CD4-positive, alpha-beta memory T cell (primary cell): ENCODE results near the gene SYNCRIP. TPM values are rescaled to one million over a fixed set of nuclear protein-coding genes. Genes with fewer than 3 reads are reported as not detected.
A peak's percentile ranks its signal among the peaks of the same experiment; 100 is the strongest.
"Not testable (repeated sequence)": the region's sequence is repeated elsewhere in the genome, so short reads cannot be mapped to it uniquely, and the experiment has no call there.

Experiments used
- CTCF ChIA-PET: fragments of 350-600 bp; sonication (Branson Sonifier 250); formaldehyde crosslinking; loops from one replicate; lab custom pipeline; 2021; ENCODE audit warnings: inconsistent platforms; ENCODE audit not compliant: partially characterized antibody; lab: Charles Lee
- POLR2A ChIA-PET: fragments of 350-600 bp; sonication (Branson Sonifier 250); formaldehyde crosslinking; loops from one replicate; lab custom pipeline; 2021; ENCODE audit not compliant: partially characterized antibody; lab: Charles Lee
- DNase-seq, 5 donors: peaks; one replicate each; pipeline versions ENCODE4 v3.0.0 to v3.0.0-alpha.2; 2020 to 2022; ENCODE audit warnings: mixed read lengths in 1 of 5
- H3K27ac ChIP-seq: one replicate; pipeline ENCODE4 v1.7.0; 2013; ENCODE audit warnings: low read depth, low read length
- H3K27me3 ChIP-seq: 2 replicates; pipeline ENCODE4 v1.7.0; 2013; ENCODE audit warnings: mild to moderate bottlenecking, low read length, moderate library complexity; ENCODE audit not compliant: insufficient read depth
- H3K36me3 ChIP-seq: 2 replicates; pipeline ENCODE4 v1.7.0; 2013; ENCODE audit warnings: mild to moderate bottlenecking, low read length, moderate library complexity; ENCODE audit not compliant: insufficient read depth
- H3K4me1 ChIP-seq: 2 replicates; pipeline ENCODE4 v1.7.0; 2013; ENCODE audit warnings: mild to moderate bottlenecking, low read length, moderate library complexity; ENCODE audit not compliant: insufficient read depth
- H3K4me3 ChIP-seq, 2 donors: one replicate each; pipeline ENCODE4 v1.7.0; 2013; ENCODE audit warnings: low read length in 2 of 2, mild to moderate bottlenecking in 1 of 2
- H3K9me3 ChIP-seq, 2 donors: one replicate each; pipeline ENCODE4 v1.7.0; 2013; ENCODE audit warnings: low read length in 2 of 2, control low read depth in 1 of 2; ENCODE audit not compliant: control insufficient read depth in 1 of 2
- H3K27ac Mint-ChIP-seq, 7 donors: one replicate each; pipeline ENCODE4 v1.8.0; 2020 to 2021; ENCODE audit warnings: mixed read lengths in 7 of 7, mild to moderate bottlenecking in 6 of 7, inconsistent platforms in 3 of 7, moderate library complexity in 3 of 7
- H3K27me3 Mint-ChIP-seq, 2 donors: one replicate each; pipeline ENCODE4 v1.8.0; 2020 to 2021; ENCODE audit warnings: mixed read lengths in 2 of 2
- H3K36me3 Mint-ChIP-seq, 2 donors: one replicate each; pipeline ENCODE4 v1.8.0; 2020 to 2021; ENCODE audit warnings: mixed read lengths in 2 of 2, inconsistent platforms in 1 of 2, mild to moderate bottlenecking in 1 of 2
- H3K4me1 Mint-ChIP-seq, 4 donors: one replicate each; pipeline ENCODE4 v1.8.0; 2020 to 2021; ENCODE audit warnings: mixed read lengths in 4 of 4, mild to moderate bottlenecking in 1 of 4
- H3K4me3 Mint-ChIP-seq, 8 donors: one replicate each; pipeline ENCODE4 v1.8.0; 2020 to 2021; ENCODE audit warnings: mixed read lengths in 8 of 8, mild to moderate bottlenecking in 7 of 8, moderate library complexity in 6 of 8, inconsistent platforms in 3 of 8
- H3K9me3 Mint-ChIP-seq, 8 donors: one replicate each; pipeline ENCODE4 v1.8.0; 2020 to 2021; ENCODE audit warnings: mixed read lengths in 8 of 8, mild to moderate bottlenecking in 5 of 8, inconsistent platforms in 3 of 8, moderate library complexity in 1 of 8
- intact Hi-C: fragments of 100-400 bp; cut with micrococcal nuclease; formaldehyde crosslinking; loops from one replicate; pipeline ENCODE4 v1.15.1; 2023
- polyA plus RNA-seq, 2 donors: library from polyadenylated mRNA; unstranded; fragments of 300-500 nt; fragmentation: Illumina TruSeq; gene quantifications; one replicate each; pipeline ENCODE4 v1.2.3, GENCODE V29; 2021
- total RNA-seq, 2 experiments: library from RNA; stranded (reverse); gene quantifications; one replicate each; pipeline ENCODE4 v1.2.3, GENCODE V29; 2021

The SYNCRIP gene
- total and polyA plus RNA-seq, 4 experiments from 2014 or later, result 52.1 to 94.1 (median 82.8) TPM

DNA sequence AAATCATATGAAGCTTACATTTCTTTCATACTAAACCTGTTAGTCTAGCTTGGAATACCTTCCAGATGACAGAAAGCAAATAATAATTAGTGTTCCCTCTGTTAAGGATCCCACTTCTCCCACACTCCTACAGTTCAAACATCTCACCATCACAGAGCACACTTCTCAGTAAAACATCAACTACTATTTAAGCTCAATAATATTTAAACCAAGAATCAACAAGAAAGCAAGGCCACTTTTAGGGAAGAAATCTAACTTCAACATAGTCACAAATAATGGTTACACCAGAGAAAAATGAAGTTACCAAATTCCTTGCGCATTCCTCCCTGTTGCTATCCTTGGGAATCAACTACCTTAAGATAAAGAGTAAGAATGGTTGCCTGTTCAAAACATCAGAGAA is 50.7 kb downstream of the SYNCRIP start:
- H3K9me3 Mint-ChIP-seq, result peaks cover 0 to 4% (median 0%) of the 10 kb centered on the region in 8 donors
- ChIA-PET CTCF (interaction anchor here (0.7 to 2.7 kb wide), 4 partner anchors 17 to 58 kb away, joined by 3 to 17 read pairs (median 3); no protein-coding TSS in a partner anchor), POLR2A (interaction anchor here (5.5 to 7.5 kb wide), 3 partner anchors 49 to 86 kb away, joined by 41 to 162 read pairs (median 156); partner anchors contain the start of gene SYNCRIP)
- peaks cover 24 to 34% of the 10 kb centered on the region in 2 donors for H3K36me3 Mint-ChIP-seq
- no peaks in the 10 kb centered on the region for H3K36me3 ChIP-seq
- H3K4me3 ChIP-seq, result no peak overlapping the region
- intact Hi-C loops, result loop anchor here (5.0 kb wide), 2 partner anchors 55 to 1365 kb away; partner anchors contain the start of gene CEP162
- peak overlapping the region; percentile 92 to 98 (median 96) for H3K4me3 Mint-ChIP-seq
- H3K4me1 Mint-ChIP-seq, result peaks cover 32 to 63% (median 46%) of the 10 kb centered on the region in 4 donors
- no peak for DNase-seq
- no peaks in the 10 kb centered on the region for H3K27me3 Mint-ChIP-seq
- no peak overlapping the region for H3K27ac ChIP-seq
- H3K27ac Mint-ChIP-seq, result peak overlapping the region; percentile 10 to 99 (median 78)
- H3K9me3 ChIP-seq, result no peaks in the 10 kb centered on the region
- peaks cover 33% of the 10 kb centered on the region for H3K4me1 ChIP-seq
- H3K27me3 ChIP-seq, result no peaks in the 10 kb centered on the region

DNA sequence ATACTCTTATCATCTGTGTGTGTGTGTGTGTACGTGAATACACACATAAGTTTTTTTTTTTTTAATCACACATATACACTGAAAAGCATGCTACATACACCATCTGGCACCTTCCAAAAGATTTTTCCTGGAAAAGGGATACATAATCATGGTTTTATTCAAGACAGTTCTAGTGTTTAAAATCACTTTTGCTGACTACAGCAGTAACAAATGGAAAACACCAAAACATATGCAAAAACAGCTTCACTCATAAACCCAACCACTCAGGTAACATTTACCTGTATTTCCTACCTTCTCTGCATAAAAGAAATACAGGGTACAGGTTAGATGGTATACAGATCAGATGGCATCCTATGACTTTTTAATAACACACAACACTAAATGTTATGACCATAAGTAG is 51.5 kb downstream of the SYNCRIP start:
- Mint-ChIP-seq H3K27me3 (no peaks in the 10 kb centered on the region), H3K36me3 (peaks cover 27 to 36% of the 10 kb centered on the region in 2 donors), H3K9me3 (peaks cover 0 to 4% (median 0%) of the 10 kb centered on the region in 8 donors), H3K4me1 (peaks cover 34 to 66% (median 48%) of the 10 kb centered on the region in 4 donors), H3K4me3 (peak overlapping the region; percentile 8 to 36 (median 22)), H3K27ac (peak overlapping the region in 3 of 7 donors; percentile 14 to 96 (median 69))
- no peaks in the 10 kb centered on the region for H3K9me3 ChIP-seq
- no peak overlapping the region for H3K4me3 ChIP-seq
- ChIA-PET POLR2A (interaction anchor here (6.0 to 7.5 kb wide), 2 partner anchors 50 to 87 kb away, joined by 156 to 162 read pairs; partner anchors contain the start of gene SYNCRIP), CTCF (interaction anchor here (2.7 kb wide), 1 partner anchor 48 kb away, joined by 17 read pairs; no protein-coding TSS in a partner anchor)
- intact Hi-C loops, result loop anchor here (5.0 kb wide), 2 partner anchors 54 to 1364 kb away; partner anchors contain the start of gene CEP162
- H3K27me3 ChIP-seq, result no peaks in the 10 kb centered on the region
- DNase-seq, result no peak
- no peaks in the 10 kb centered on the region for H3K36me3 ChIP-seq
- no peak overlapping the region for H3K27ac ChIP-seq
- peaks cover 33% of the 10 kb centered on the region for H3K4me1 ChIP-seq

DNA sequence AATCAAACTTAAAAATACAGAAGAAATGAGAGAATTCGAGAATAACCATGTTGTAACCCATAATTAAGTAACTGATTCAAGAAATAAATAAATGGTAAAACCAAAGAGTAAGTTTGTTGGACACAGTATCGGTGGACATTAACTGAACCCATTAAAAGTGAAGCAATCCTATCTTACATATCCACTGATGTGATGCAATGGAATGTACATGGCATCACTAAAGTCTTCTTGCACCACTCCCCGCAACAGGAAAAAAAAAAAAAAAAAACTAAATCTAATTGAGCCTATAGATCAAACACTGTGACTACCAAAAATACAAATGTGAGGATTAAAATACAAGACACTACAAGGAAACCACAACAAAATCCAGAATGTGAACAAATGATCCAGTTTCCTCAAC is 56.9 kb downstream of the SYNCRIP start:
- Mint-ChIP-seq H3K36me3 (peaks cover 56 to 75% of the 10 kb centered on the region in 2 donors), H3K27me3 (no peaks in the 10 kb centered on the region), H3K9me3 (peaks cover 3 to 36% (median 30%) of the 10 kb centered on the region in 8 donors), H3K4me3 (peak overlapping the region in 1 of 8 donors; percentile 11), H3K4me1 (peaks cover 34 to 62% (median 46%) of the 10 kb centered on the region in 4 donors), H3K27ac (no peak overlapping the region)
- ChIA-PET CTCF (no interaction called here), POLR2A (interaction anchor here (0.7 kb wide), 1 partner anchor 8 kb away, joined by 4 read pairs; the partner anchor contains the start of gene SNX14)
- Histone ChIP-seq H3K4me3 (no peak overlapping the region), H3K9me3 (no peaks in the 10 kb centered on the region), H3K27me3 (no peaks in the 10 kb centered on the region), H3K36me3 (peaks cover 2% of the 10 kb centered on the region), H3K4me1 (peaks cover 6% of the 10 kb centered on the region), H3K27ac (no peak overlapping the region)
- DNase-seq, result no peak
- intact Hi-C loops, result no loop called here

DNA sequence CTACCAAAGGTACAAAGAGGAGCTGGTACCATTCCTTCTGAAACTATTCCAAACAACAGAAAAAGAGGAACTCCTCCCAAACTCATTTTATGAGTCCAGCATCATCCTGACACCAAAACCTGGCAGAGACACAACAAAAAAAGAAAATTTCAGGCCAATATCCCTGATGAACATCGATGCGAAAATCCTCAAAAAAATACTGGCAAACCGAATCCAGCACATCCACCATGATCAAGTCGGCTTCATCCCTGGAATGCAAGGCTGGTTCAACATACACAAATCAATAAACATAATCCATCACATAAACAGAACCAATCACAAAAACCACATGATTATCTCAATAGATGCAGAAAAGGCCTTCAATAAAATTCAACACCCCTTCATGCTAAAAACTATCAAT is 59.9 kb downstream of the SYNCRIP start:
- peaks cover 10% of the 10 kb centered on the region for H3K4me1 ChIP-seq
- H3K9me3 ChIP-seq, H3K27me3 Mint-ChIP-seq, H3K4me3 Mint-ChIP-seq, intact Hi-C loops, POLR2A ChIA-PET, H3K27ac ChIP-seq, H3K27me3 ChIP-seq, H3K4me3 ChIP-seq, CTCF ChIA-PET, H3K36me3 ChIP-seq, DNase-seq: not testable (repeated sequence)
- Mint-ChIP-seq H3K9me3 (peaks cover 3 to 36% (median 29%) of the 10 kb centered on the region in 8 donors), H3K4me1 (peaks cover 28 to 46% (median 35%) of the 10 kb centered on the region in 4 donors), H3K27ac (peak overlapping the region in 1 of 7 donors; percentile 3), H3K36me3 (peaks cover 56 to 64% of the 10 kb centered on the region in 2 donors)

DNA sequence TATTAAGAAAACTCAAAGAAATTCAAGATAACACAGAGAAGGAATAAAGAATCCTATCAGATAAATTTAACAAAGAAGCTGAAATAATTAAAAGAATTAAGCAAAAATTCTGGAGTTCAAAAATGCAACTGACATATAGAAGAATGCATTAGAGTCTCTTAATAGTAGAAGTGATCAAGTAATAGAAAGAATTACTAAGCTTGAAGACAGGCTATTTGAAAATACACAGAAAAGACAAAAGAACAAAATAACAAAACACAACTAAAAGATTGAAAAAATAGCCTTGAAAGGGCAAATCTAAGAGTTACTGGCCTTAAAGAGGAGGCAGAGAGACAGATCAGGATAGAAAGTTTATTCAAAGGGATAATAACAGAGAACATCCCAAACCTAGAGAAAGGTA is 61.1 kb downstream of the SYNCRIP start:
- H3K4me1 ChIP-seq, result peaks cover 12% of the 10 kb centered on the region
- no peak for DNase-seq
- Mint-ChIP-seq H3K36me3 (peaks cover 52 to 59% of the 10 kb centered on the region in 2 donors), H3K9me3 (peaks cover 3 to 36% (median 29%) of the 10 kb centered on the region in 8 donors), H3K27ac (no peak overlapping the region), H3K4me3 (peak overlapping the region in 1 of 8 donors; percentile 25), H3K4me1 (peaks cover 25 to 41% (median 30%) of the 10 kb centered on the region in 4 donors), H3K27me3 (no peaks in the 10 kb centered on the region)
- no peak overlapping the region for H3K27ac ChIP-seq
- intact Hi-C loops, result no loop called here
- no peaks in the 10 kb centered on the region for H3K9me3 ChIP-seq
- no peaks in the 10 kb centered on the region for H3K27me3 ChIP-seq
- peaks cover 8% of the 10 kb centered on the region for H3K36me3 ChIP-seq
- no peak overlapping the region for H3K4me3 ChIP-seq
- CTCF ChIA-PET, result no interaction called here
- POLR2A ChIA-PET, result interaction anchor here (1.5 to 3.1 kb wide), 2 partner anchors 12 to 97 kb away, joined by 3 to 11 read pairs; partner anchors contain the start of gene SNX14

DNA sequence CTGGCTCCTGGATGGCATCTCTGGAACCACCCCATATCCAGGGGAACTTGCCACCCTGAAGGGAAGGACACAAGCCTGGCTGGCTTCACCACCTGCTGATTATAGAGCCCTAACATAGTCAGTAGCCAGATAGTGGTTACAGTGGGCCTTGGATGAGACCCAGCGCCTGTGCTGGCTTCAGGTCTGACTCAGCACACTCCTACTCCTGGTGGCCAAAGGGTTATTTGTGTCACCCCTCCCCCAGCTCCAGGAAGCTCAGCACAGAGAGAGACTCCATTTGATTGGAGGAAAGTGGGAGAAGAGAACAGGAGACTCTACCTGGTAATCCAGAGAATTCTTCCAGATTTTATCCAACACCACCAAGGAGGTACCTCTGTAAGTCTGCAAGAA is 61.8 kb downstream of the SYNCRIP start:
- H3K27me3 Mint-ChIP-seq, result no peaks in the 10 kb centered on the region
- Histone ChIP-seq H3K36me3 (peaks cover 8% of the 10 kb centered on the region), H3K4me3 (no peak overlapping the region), H3K27me3 (no peaks in the 10 kb centered on the region), H3K9me3 (no peaks in the 10 kb centered on the region), H3K27ac (no peak overlapping the region), H3K4me1 (peaks cover 19% of the 10 kb centered on the region)
- no peak overlapping the region for H3K4me3 Mint-ChIP-seq
- DNase-seq, result no peak
- H3K27ac Mint-ChIP-seq, result peak overlapping the region in 1 of 7 donors; percentile 11
- POLR2A ChIA-PET, result interaction anchor here (0.8 to 3.1 kb wide), 3 partner anchors 13 to 98 kb away, joined by 3 to 11 read pairs (median 3); partner anchors contain the start of gene SNX14
- H3K9me3 Mint-ChIP-seq, result peaks cover 3 to 36% (median 29%) of the 10 kb centered on the region in 8 donors
- intact Hi-C loops, result no loop called here
- H3K36me3 Mint-ChIP-seq, result peaks cover 49 to 55% of the 10 kb centered on the region in 2 donors
- CTCF ChIA-PET, result no interaction called here
- H3K4me1 Mint-ChIP-seq, result peaks cover 22 to 38% (median 27%) of the 10 kb centered on the region in 4 donors
